Measurements from ENCODE around the gene OR4F6.
"Not testable (repeated sequence)": the region's sequence is repeated elsewhere in the genome, so short reads cannot be mapped to it uniquely, and the experiment has no call there.

Gene OR4F6

DNA sequence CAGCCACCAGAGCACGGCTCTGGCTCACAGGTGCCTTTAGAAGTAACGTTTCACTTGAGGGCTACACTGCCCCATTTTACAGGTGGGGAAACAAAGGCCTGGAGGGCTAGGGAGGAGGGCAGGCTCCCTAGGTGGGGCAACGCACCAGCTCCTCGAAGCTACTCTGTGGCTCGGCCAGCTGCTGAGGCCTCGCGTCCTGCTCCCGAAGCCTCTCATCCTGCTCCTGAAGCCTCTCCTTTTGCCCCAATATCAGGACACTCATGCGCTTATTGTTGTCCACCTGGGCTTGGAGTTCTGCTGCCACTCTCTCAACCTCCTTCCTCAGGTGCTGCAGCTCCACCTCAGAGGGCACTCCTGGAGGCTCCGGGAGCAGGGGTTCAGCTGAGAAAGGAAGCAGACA, 28.2 kb upstream of the OR4F6 start:
- no peak overlapping the region for H3K4me3 ChIP-seq (ENCODE audit: low read depth, low read length)
- DNase-seq (ENCODE audit: low read depth) = no peak
- no peak for TF ChIP-seq POLR2A (IDR thresholded peaks at IDR 0.05; ENCODE audit: extremely low read depth, insufficient read length)

DNA sequence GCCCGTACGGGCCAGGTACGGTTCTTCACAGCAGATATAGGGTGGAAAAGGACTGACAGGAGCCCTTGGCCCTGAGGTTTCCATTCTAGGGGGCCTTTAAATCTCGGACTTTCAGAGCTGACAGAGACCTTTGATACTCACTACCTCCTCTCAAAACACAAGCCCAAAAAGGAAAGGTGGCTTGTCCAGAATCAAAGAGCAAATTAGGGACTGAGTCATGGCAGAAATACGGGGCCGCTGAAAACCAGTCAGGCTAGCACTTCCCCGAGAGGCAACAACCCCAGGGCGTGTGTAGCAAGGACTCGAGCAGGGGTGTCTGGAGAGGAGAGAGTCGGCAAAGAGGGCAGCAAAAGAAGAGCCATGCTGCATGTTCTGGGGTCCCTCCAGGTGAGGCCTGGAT, 24.7 kb upstream of the OR4F6 start:
- not testable (repeated sequence) for DNase-seq (ENCODE audit: low read depth); H3K4me3 ChIP-seq (ENCODE audit: low read depth, low read length)

DNA sequence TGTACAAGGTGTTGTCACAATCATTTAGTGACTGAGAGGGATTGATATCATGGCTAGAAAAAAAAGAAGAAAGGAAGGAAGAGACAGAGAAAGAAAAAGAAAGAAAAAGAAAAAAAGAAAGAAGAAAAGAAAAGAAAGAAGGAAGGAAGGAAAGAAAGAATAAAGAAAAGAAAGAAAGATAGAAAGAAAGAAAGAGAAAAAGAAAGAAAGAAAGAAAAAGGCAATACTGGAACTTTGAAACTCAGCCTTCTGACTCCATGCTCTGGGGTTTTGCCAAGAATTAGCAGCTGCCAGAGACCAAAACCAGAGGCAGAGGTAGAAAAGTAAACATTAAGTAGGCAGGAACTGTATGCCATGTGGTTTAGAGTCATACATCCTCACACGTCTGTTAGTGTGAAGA, 23.1 kb upstream of the OR4F6 start:
- H3K4me3 ChIP-seq (ENCODE audit: low read depth, low read length); DNase-seq (ENCODE audit: low read depth): not testable (repeated sequence)

DNA sequence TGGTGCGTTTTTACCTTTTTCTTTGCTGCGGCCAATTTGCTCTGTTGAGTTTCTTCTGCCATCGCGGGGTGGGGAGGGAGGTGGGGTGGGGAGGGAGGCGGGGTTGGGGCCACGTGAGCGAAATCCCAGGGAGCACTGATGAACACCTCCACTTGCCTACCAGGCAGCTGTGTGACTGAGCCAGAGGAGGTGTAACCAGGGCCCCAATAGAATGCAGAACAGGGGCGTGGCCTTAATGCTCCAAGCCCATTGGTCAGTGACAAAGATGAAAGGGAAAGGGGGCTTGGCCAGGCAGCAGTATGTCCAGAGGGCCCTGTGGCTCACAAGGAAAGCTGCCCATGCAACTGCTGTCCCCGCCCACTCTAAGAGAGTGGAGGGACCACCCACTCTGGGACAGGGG, 21.4 kb upstream of the OR4F6 start:
- no peak overlapping the region for H3K4me3 ChIP-seq (ENCODE audit: low read depth, low read length)
- TF ChIP-seq POLR2A (IDR thresholded peaks at IDR 0.05; ENCODE audit: extremely low read depth, insufficient read length) (no peak), MYC (IDR thresholded peaks at IDR 0.05; ENCODE audit: low read depth, low read length) (no peak)
- TF ChIP-seq, protein P1, sequence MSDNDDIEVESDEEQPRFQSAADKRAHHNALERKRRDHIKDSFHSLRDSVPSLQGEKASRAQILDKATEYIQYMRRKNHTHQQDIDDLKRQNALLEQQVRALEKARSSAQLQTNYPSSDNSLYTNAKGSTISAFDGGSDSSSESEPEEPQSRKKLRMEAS (IDR thresholded peaks at IDR 0.05; ENCODE audit: low read depth, low read length) = no peak
- TF ChIP-seq, protein P2, sequence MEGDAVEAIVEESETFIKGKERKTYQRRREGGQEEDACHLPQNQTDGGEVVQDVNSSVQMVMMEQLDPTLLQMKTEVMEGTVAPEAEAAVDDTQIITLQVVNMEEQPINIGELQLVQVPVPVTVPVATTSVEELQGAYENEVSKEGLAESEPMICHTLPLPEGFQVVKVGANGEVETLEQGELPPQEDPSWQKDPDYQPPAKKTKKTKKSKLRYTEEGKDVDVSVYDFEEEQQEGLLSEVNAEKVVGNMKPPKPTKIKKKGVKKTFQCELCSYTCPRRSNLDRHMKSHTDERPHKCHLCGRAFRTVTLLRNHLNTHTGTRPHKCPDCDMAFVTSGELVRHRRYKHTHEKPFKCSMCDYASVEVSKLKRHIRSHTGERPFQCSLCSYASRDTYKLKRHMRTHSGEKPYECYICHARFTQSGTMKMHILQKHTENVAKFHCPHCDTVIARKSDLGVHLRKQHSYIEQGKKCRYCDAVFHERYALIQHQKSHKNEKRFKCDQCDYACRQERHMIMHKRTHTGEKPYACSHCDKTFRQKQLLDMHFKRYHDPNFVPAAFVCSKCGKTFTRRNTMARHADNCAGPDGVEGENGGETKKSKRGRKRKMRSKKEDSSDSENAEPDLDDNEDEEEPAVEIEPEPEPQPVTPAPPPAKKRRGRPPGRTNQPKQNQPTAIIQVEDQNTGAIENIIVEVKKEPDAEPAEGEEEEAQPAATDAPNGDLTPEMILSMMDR (IDR thresholded peaks at IDR 0.05; ENCODE audit: low read depth, low read length) = no peak
- peak; percentile 10 for DNase-seq (ENCODE audit: low read depth)

DNA sequence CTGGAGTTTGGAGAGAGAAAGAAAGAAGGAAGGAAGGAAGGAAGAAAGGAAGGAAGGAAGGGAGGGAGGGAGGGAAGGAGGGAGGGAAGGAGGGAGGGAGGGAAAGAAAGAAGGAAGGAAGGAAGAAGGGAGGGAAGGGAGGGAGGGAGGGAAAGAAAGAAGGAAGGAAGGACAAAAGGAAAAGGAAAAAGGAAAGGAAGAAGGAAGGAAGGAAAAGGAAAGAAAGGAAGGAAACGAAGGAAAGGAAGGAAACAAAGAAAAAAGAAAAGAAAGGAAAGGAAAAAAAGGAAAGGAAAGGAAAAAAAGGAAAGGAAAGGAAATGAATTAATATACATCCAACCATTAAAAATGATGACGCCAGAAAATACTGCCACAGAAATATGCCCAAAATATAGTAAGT, 18.7 kb upstream of the OR4F6 start:
- H3K4me3 ChIP-seq (ENCODE audit: low read depth, low read length) = no peak overlapping the region
- TF ChIP-seq POLR2A (IDR thresholded peaks at IDR 0.05; ENCODE audit: extremely low read depth, insufficient read length) (no peak), MYC (IDR thresholded peaks at IDR 0.05; ENCODE audit: low read depth, low read length) (no peak)
- TF ChIP-seq, protein P1 (IDR thresholded peaks at IDR 0.05; ENCODE audit: low read depth, low read length) = no peak
- no peak for DNase-seq (ENCODE audit: low read depth)

DNA sequence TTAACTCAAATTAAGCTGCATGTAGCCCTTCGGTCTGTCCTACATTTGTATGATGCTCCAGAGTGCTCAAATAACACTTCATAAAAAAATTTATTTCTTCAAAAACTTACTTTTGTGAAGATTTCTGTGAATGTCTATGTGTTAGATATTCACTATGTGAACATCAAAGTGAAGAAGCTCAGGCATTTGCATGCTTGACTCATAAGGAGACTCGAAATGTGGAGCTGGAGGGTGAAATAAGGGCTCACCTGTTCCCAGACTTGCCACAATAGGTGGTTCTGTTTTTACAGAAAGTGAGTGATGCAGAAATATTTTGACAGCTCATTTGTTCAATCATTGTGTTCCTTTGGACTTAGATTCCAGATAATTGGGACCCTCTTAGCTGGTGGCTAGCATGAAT, 16.9 kb upstream of the OR4F6 start:
- H3K4me3 ChIP-seq (ENCODE audit: low read depth, low read length) = not testable (repeated sequence)

DNA sequence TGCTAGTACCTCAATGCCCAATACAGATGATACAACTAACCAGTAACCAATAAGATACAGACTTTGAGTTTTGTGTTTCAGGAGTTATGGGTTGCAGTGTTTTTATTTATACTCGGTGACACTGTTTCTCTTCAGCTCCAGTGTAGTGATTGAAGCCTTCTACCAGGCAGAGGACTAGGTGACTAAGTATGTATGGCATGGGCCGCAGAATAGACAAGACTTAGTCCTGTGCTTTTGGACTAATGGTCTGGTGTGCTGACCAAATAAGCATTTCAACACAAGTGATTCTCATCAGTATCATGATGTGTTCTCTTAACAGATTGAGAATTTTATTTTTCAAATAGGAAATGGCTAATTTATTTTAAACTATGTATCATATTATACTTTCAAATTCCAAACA, 15.3 kb upstream of the OR4F6 start:
- DNase-seq (ENCODE audit: low read depth); H3K4me3 ChIP-seq (ENCODE audit: low read depth, low read length): not testable (repeated sequence)

More for the DNA sequence above, 16.9 kb upstream of the OR4F6 start:
- DNase-seq (ENCODE audit: low read depth) = not testable (repeated sequence)

DNA sequence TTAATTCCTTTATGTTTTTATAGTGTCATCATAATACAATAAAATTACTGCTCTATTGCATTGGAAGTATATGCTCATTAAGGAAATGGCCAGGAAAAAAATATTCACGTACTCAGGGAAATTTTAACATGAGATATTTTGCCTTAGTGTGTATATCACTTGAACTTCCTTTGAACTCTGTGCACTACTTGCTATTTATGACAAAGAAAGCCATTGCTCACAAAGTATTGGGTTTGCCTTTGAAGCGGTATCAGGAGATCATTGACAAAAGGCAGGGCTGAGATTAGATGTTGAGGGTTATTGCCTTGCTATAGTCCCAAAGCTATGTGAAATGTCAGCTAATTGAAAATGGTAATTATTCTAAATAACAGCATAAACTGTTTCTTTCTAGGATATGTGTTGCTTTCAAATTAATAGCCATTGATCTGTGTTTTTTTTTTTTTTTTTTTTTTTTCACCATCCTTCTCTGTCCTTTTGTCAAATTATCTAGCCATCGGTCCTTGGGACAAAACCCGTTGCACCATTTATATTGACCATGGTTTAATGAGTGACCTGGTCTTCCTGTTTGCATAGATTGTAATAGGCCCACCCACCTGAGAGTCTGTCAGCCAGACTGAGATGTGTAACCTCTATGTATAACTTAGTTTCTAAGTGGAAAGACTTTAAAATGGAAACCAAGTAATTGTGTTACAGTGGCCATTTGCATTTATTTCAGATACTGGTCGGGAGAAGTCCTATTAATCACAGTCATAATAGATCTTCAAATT, 14.6 kb upstream of the OR4F6 start:
- DNase-seq (ENCODE audit: low read depth); H3K4me3 ChIP-seq (ENCODE audit: low read depth, low read length): not testable (repeated sequence)

DNA sequence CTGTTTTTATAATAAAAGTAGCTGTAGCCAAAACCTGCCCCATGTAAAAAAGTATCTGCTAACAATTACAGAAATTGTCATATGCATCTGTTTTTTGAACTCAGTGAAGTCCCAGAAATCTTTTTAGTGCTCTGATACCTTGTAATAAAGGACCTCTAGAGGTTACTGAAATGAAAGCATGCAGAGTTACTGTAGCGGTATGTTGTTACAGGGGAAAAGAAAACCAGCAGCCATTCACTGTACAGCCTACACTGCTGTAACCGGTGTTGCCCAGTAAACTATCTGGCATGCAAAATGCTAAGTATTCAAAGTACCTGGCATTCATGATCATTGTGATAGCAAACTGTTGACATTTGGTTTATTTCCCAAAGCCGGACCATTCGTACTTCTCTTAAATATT, 12.6 kb upstream of the OR4F6 start:
- H3K4me3 ChIP-seq (ENCODE audit: low read depth, low read length); DNase-seq (ENCODE audit: low read depth): not testable (repeated sequence)

DNA sequence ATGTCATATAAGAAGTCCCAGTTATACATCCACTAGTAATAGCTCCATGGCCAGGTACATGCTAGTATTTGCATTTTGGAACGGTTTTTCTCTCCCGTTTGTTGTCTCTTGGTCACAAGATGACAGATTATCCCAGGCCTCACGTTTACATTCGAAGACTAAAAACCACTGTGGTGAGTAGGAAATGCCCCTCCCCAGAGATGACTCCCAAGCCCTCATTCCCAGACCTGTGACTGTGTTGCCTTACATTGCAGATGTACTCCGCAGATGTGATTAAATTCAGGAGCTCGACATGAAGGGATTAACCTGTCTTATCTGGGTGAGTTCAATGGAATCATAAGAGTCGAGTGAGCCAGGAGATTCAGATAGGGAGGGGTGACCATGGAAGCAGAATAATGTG, 9.3 kb upstream of the OR4F6 start:
- DNase-seq (ENCODE audit: low read depth) = not testable (repeated sequence)

DNA sequence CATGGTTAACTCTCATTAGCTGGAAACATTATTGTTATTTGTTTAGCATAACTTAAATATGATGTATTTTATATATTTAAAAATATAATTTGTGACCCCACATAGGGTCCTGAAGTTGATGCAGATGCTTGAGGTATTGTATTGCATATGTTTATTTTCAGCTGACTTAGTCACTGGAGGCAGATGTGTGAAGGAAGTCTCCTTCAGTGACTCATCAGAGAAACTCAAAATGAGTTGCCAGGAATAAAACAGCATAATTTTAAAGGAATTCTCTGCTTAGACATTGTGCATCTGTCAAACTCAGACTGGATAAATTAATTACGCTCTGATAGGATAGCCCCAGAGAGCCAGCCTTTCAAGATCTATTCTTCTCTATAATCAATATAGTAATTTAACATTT, 7.9 kb upstream of the OR4F6 start:
- DNase-seq (ENCODE audit: low read depth) = no peak
- no peak overlapping the region for H3K4me3 ChIP-seq (ENCODE audit: low read depth, low read length)
- no peak for TF ChIP-seq MYC (IDR thresholded peaks at IDR 0.05; ENCODE audit: low read depth, low read length)
- TF ChIP-seq, protein P2 (IDR thresholded peaks at IDR 0.05; ENCODE audit: low read depth, low read length) = no peak
- no peak for TF ChIP-seq POLR2A (IDR thresholded peaks at IDR 0.05; ENCODE audit: extremely low read depth, insufficient read length)
- TF ChIP-seq, protein P1 (IDR thresholded peaks at IDR 0.05; ENCODE audit: low read depth, low read length) = no peak

More for the DNA sequence above, 9.3 kb upstream of the OR4F6 start:
- H3K4me3 ChIP-seq (ENCODE audit: low read depth, low read length) = not testable (repeated sequence)

Measured in NB4 (cell line).